GM19467 (cell line): ENCODE data around the gene FUNDC1.
"Not testable (repeated sequence)": the region's sequence is repeated elsewhere in the genome, so short reads cannot be mapped to it uniquely, and the experiment has no call there.

Experiments used
- ATAC-seq: cut with Tn5 transposase; IDR thresholded peaks from one replicate; pipeline ENCODE4 v1.9.1; 2021; ENCODE audit warnings: mild to moderate bottlenecking, moderate library complexity; ENCODE audit not compliant: unreplicated experiment

Gene FUNDC1, protein sequence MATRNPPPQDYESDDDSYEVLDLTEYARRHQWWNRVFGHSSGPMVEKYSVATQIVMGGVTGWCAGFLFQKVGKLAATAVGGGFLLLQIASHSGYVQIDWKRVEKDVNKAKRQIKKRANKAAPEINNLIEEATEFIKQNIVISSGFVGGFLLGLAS

DNA sequence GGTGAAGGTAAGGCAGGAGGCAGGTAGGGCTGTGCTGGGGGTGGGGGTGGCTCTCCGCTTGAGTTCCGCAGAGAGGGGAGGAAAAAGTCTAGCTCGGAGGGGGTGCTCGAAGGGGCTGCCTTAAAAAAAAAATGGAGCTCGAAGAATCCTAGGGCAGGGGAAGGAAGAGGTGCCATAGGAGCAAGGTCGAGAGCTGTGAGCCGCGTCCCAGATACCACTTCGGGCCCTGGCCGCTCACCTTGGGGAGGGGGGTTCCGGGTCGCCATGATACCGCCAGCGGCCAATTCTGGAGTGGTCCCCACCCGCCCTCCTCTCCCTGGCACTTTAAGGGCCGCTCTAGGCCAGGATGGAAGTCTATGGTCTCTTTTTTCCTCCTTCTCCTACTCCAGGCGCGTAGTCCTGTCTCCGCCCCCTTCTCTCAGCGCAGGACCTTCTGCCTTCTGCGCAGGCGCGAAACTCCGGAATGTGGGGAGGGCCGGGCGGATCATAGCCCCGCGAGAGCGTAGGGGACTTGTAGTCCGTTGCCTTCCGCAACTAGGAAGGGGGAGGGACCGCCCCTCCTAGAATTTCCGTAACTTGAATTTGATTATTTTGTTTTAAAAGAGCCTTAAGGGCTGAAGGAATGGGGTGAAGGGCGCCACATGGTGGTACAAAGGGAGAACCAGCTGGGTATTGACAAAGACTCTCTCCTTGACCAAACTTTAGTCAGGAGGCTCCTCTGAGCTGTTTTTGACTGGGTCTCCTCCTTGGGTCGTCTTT lies at the start of gene FUNDC1:
Gene FUNDC1, minus strand, starts transcription at position 293 of the 759 bp plus-strand sequence. Its CDS starts 27 bp downstream, at position 266.
- ATAC-seq: peak; percentile 98

DNA sequence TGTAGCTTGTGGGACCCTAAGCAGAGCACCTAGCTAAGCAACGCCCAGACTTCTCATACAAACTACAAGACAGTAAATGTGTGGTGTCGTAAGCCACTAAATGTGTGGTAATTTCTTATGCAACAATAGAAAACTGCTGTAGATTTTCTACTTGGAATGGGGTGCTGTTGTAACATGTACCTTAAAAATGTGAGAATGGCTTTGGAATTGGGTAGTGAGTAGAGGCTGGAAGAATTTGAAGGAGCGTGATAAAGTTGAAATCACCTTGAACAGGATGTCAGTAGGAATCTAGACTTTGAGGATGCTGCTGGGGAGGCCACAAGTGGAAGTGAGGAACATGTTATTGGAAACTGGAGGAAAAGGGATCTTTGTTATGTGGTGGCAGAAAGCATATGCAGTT lies 43.2 kb upstream of the FUNDC1 start:
- ATAC-seq: no peak

- no peak for ATAC-seq
Measured at GRCh38 chrX:44580466-44580865, 37.8 kb upstream of the FUNDC1 start.

- no peak for ATAC-seq
Measured at GRCh38 chrX:44572340-44572938, 29.8 kb upstream of the FUNDC1 start.

GRCh38 chrX:44570522-44570921 lies 27.9 kb upstream of the FUNDC1 start:
- ATAC-seq: no peak

GRCh38 chrX:44569122-44569521 lies 26.5 kb upstream of the FUNDC1 start:
- no peak for ATAC-seq

DNA sequence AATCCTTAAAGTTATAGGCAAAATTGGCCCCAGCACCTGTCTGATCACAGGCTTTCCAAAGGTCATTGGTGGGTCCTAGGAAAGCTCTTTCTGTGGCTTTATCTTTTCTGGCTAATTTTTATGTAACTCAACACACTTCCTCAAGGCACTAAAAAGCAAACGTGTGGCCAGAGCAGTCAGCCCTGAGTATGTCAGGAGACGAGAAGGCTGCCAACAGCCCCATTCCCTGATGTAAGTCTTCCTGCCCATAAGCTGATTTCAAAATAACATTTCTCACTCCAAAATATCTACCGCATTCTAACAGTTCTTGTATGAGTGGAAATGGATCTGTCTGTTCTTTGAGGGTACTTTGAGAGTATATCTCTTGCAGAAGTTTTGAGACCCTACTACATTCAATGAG lies 25.5 kb upstream of the FUNDC1 start:
- no peak for ATAC-seq

- not testable (repeated sequence) for ATAC-seq
Measured at GRCh38 chrX:44561896-44562295, 19.2 kb upstream of the FUNDC1 start.

DNA sequence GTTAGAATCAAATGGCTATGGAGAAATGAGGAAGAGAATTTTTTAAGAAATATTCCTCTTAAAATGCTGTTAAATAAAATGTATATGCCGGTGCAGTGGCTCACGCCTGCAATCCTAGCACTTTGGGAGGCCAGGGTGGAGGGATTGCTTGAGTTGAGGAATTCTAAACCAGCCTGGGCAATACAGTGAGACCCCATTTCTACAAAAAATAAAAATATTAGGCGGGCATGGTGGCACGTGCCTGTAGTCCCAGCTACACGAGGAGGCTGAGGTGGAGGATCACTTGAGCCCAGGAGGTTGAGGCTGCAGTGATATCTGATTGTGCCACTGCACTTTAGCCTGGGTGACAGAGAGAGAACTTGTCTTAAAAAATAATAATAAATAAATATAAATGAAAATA lies 7.9 kb upstream of the FUNDC1 start:
- no peak for ATAC-seq

DNA sequence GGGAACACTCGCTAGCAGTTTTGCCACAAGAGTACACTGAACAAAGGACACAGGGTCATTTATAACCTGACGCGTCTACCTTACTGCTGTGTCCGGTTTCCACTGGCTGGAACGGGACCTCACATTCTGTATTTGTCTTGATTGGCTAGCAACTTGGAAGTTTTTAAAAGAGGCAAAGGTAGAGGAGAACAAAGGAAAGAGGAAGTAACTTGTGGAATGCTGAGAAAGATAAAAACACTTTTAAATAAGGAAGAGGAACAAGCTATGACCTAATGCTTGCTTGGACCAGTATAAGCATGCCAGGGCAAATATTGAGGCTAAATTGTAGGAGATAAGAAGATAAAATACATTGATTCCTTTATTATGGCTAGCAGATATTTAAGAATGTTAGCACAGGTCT lies 2.8 kb upstream of the FUNDC1 start:
- ATAC-seq: not testable (repeated sequence)

DNA sequence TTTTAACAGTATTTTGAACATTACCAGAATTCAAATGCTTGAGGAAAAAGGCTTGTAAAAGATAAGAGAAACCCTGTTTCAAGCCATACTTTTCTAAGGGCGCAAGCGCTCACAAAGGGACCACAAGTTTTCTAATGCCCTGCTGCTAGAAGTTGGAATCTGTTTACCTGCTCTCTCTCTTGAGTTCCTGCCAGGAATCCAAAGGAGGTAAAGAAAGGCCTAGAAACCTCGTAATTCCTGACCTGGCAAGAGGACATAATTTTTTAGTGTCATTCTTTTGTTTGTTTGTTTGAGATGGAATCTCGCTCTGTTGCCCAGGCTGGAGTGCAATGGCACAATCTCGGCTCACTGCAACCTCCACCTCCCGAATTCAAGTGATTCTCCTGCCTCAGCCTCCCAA lies 1.4 kb upstream of the FUNDC1 start:
- ATAC-seq: no peak

DNA sequence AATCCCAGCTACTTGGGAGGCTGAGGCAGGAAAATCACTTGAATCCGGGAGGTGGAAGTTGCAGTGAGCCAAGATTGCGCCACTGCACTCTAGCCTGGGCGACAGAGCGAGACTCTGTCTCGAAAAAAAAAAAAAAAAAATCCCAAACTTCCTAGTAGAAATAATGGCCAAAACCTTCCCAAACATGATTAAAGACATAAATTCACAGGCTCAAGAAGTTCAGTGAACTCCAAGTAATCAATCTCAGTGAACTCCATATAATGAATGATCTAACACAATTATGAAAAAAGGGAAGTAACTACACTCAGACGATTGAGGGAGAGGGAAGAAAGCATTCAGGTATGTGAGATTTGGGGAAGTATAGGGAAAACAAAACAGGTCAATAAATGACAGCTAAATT lies 6.5 kb downstream of the FUNDC1 start:
- no peak for ATAC-seq

- no peak for ATAC-seq
Measured at GRCh38 chrX:44529310-44529709, 13.3 kb downstream of the FUNDC1 start.

DNA sequence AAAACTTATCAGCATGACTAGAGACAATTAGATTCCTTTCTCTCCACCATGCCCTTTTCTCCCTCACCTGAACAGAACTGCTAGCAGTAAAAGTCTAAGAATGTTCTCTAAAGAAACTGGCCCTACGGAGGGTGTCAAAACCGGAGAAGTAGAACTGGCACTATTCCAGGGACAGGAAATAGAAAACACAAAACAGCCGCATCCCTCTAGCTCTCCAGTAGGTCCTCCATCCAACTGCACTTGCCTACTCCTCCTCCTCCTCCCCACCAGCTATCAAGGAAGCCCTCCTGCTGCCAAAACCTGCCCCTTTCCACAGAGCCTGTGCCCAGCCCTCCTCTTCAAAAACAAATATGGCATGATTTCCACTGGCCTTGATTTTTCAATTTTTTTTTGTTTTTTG lies 28.4 kb downstream of the FUNDC1 start:
- no peak for ATAC-seq

DNA sequence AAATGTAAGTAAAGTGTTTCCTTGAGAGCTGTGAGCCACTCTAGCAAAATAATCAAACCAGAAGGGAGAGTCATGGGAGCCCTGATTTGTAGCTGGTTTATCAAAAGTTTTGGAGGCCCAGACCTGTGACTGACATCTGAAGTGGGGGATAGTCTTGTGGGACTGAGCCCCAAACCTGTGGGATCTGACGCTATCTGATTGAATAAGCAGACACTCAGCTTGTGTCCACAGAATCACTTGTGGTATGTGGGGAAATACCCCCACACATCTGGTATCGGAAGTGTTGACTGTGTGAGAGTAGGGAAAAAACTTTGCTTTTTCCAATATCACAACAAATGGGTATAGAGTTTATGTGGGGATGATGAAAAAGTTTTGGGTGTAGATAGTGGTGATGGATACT lies 35.4 kb downstream of the FUNDC1 start:
- ATAC-seq: no peak

GRCh38 chrX:44506678-44507077 lies 36.0 kb downstream of the FUNDC1 start:
- ATAC-seq: no peak

DNA sequence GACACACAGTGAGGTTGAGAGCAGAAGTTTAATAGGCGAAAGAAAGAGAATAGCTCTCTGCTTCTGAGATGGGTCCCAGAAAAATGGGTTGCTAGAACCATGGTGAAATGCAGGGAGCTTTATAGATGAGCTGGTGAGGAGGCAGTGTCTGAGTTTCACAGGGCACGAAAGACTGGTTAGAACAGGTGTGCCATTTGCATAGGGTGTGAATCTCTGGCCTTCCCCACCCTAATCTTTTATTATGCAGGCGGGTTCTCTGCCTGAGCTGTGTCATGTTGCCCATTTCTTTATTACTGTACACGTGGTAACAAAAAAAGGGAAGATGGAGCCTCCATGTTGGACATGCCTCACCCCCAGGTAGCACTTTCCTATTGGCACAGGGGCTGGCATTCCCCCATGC lies 39.1 kb downstream of the FUNDC1 start:
- ATAC-seq: no peak

DNA sequence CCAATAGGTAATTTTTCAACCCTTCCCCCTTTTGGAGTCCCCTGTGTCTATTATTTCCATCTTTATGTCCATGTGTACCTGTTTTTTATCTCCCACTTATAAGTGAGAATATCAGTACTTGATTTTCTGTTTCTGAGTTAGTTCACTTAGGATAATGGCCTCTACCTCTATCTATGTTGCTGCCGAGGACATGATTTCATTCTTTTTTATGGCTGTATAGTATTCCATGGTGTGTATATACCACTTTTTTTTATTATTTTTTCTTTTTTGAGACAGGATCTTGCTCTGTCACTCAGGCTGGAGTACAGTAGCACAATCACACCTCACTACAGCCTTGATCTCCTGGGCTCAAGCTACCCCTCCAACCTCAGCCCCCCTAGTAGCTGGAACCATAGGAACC lies 47.6 kb downstream of the FUNDC1 start:
- no peak for ATAC-seq

- ATAC-seq: no peak
Measured at GRCh38 chrX:44494357-44494756, 48.3 kb downstream of the FUNDC1 start.

GRCh38 chrX:44489515-44489914 lies 53.1 kb downstream of the FUNDC1 start:
- ATAC-seq: no peak

- ATAC-seq: no peak
Measured at GRCh38 chrX:44484607-44485146, 58.0 kb downstream of the FUNDC1 start.

- no peak for ATAC-seq
Measured at GRCh38 chrX:44483965-44484606, 58.6 kb downstream of the FUNDC1 start.
